DMS153 treated with DMSO at 0.1 percent for 48 hours (cell line): Measurements from ENCODE around the gene PPP1R18.

Source experiments
- DNase-seq: peaks from one replicate; lab custom pipeline; 2025; ENCODE audit not compliant: unreplicated experiment; lab: John Stamatoyannopoulos, UW

The PPP1R18 gene

GRCh38 chr6:30689985-30690384, 3.5 kb upstream of the PPP1R18 start:
- DNase-seq: peak; percentile 2

DNA sequence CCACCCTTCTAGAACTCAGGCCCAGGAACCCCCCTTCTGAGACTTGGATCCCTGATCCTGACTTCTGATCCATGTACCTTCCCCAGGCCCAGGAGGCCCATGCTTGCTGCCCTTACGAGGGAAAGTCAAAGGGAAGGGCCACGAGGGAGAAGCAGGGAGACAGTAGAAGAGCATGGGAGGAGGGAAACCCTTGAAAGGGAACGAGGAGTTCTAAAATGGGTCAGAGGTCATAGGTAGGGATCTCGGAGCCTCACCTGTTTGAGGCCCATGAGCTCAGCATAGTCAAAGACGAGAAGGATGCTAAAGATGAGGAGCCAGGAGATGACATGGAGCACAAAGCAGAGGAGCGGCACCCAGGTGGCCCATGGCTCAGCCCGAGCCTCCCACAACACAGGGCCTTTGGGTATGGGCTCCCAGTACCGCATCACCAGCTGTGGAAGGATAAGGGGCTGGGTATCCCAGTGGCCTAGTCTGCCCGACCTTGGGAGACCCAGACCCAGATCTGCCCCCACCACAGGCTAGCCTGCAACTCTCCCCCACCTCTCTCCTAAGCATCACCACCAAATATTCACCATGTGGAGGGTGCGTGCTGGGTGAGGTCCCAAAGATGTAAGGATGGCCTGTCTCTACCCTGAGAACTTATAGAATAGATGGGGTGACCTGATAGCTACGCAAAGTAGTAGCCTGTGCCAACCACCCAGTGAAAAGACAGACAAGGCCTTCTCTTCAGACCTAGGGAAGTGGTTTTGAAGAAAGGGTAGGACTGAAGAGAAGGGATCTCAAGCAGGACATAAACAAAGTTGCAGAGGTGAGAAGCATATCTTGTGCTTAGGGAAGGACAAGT, 2.8 kb upstream of the PPP1R18 start:
- no peak for DNase-seq

- no peak for DNase-seq
These were observed 2.1 kb upstream of the PPP1R18 start for GRCh38 chr6:30688569-30688968.

DNA sequence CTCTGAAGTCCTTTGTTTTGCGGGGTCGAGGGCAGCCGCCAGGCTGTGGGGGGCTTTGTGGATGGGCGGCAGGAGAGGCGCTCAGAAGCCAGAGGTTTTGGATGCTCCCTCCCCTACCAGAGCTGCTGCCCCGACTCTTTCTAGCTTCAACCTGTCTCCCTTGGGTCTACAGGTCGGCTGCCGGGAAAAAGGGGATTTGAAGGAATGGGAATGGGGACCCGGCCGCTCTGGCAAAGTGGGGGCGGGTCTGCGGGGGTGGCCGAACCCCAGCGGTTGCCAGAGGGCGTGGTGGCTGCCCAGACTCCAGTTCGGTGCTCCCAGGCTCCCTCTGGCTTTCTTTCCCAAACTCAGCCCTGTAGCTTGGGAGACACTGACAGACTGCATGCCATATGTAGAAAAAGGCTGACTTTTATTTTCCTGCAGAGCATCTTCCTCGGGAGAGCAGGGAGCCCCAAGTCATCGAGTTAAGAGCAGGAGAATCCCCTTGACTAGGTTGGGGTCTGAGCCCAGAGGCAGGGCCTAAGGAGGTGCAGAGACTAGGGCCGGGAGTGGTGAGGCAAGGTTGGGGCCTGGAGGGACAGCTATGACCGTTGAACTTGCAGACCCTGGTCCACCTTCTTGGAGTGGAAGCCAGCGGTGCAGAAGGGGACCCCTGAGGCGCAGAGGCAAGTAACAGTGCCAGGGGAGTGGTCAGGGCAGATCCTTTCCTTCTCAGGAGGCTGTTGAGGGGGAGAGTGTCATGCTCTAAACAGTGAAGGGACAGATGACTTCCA, 1.4 kb upstream of the PPP1R18 start:
- no peak for DNase-seq

DNA sequence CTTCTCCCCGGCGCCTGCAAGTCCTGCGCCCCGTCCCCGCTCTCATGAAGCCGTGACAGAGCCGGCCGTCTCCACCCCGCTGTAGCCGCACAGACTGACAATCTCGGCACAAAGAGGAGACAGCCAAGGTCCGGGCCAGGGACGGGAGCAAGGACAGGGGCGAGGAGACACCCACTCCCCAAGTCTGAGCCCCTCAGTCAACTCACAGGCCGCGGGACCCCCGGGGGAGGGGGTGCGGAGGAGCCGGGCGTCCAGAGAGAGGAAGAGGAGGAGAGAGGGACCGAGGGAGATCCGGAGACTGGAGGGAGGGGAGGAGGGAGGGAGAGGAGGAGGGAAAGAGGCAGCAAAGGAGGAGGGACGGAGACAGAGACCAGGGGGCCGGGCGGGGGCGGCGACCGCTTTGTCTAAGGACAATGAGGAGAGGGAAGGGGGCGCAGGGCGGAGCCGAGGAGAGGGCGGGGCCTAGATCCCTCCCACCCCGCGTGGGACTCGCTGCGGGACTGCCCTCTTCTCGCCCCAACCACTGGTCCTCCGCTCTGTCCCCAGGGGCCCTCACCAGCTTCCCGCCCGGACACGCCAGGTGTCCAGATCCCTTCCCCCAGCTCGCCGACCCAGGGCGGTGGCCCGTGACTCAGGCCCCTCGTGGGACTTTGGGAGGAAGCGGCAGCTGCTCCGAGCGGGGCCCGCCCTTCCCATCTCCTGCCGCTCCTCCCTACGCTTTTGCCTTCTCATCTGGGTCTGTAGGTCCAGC, 638 bp upstream of the PPP1R18 start:
- DNase-seq: peak; percentile 88

GRCh38 chr6:30685157-30686008, 1.1 kb downstream of the PPP1R18 start:
- no peak for DNase-seq

DNA sequence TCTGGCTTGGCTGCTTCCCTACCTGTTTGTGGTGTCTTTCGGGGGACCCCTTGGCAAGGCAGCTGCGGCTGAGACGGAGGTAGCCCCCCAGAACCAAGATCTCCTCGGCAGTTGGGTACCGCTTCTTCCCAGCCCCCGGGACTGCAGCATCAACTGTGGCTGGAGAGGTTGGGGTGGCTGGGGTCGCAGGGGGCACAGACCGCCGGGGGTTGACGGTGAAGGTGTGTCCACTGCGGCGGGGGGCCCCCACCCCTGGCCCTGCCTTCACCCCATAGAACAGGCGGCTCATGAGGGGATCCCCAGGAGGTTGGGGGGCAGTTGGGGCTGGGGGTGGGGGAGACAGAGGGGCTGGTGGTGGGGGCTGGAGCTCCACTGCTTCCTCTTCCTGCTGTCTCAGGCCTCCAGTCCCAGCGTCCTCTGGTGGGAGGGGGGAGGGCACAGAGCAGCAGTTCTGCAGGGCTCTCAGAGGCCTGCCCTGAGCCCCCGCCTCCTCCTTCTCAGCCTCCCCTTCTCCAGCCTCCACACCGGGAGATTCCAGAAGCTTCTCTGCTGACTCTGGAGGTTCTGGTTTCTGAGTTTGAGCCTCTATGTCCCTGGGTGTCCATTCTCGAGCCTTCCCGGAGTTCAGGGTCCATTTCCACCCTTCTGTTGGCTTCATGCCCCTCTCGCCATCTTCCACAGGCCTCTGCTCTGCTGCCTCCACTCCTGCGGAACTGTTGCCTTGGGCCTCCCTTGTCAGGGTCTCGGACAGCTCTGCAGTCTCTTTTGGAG, 1.9 kb downstream of the PPP1R18 start:
- no peak for DNase-seq

GRCh38 chr6:30683980-30684338, 2.5 kb downstream of the PPP1R18 start:
- no peak for DNase-seq

- no peak for DNase-seq
These were observed 3.1 kb downstream of the PPP1R18 start for GRCh38 chr6:30683183-30683979.

DNA sequence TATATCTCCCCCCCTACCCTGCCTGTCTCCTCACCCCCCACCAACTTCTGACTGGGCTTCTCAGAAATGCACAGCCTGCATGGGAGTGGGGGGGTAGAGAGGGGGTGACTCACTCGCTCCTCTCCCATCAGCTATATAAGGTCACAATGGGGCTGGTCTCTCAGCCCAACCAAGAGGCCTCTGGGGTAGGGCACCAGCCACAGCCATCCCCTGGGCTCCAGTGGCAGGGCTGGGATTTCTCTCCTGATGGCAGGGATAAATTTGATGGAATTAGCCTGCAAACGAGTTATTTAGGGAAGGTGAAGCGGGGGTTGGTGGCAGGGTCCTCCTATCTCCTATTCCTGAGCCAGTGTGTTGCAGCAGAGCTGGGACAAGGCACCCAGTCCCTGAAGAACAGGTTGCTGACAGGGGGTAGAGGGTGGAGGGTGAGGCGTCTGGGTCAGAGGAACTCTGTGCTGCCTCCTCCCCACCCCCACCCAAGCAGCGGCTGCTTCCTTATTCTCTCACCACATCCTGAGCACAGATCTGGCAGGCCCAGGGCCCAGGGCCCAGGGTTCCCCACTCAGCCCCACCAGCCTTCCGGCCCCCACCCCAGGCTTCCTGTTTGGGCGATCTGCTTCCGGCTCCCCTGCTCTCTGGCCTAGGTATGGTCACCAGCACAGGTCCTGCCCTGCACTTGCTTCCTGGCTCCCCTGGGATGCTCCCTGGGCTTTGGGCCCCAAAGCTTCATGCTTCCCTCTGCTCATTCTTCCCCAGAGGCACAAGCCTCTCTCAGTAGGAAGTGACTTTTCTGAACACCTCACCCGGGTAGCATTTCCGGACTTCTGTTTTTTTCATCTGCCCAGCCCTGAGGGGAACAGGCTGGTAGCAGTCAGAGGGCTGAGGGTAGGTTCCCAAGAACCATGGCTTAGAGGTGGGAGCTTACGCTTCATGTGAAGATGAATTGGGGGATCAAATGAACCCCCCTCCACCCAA, 4.0 kb downstream of the PPP1R18 start:
- DNase-seq: no peak

DNA sequence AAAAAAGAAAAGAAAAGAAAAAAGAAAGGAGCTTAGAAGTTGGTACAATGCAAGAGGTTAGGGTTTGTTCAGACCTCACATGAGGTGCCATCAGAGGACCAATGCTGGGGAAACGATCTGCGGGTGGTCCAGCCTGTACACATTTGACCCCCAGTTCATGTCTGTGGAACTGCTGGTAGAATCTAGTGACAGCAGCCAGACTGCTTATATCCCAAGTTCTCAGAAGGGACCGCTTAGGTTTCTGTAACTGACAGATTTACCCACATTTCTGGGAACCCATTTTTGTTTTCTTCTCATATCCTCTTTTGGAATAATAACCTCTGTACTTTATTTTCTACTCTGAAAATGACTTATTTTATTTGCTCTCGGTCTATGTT, 4.7 kb downstream of the PPP1R18 start:
- no peak for DNase-seq

GRCh38 chr6:30679765-30680535, 6.5 kb downstream of the PPP1R18 start:
- DNase-seq: no peak

DNA sequence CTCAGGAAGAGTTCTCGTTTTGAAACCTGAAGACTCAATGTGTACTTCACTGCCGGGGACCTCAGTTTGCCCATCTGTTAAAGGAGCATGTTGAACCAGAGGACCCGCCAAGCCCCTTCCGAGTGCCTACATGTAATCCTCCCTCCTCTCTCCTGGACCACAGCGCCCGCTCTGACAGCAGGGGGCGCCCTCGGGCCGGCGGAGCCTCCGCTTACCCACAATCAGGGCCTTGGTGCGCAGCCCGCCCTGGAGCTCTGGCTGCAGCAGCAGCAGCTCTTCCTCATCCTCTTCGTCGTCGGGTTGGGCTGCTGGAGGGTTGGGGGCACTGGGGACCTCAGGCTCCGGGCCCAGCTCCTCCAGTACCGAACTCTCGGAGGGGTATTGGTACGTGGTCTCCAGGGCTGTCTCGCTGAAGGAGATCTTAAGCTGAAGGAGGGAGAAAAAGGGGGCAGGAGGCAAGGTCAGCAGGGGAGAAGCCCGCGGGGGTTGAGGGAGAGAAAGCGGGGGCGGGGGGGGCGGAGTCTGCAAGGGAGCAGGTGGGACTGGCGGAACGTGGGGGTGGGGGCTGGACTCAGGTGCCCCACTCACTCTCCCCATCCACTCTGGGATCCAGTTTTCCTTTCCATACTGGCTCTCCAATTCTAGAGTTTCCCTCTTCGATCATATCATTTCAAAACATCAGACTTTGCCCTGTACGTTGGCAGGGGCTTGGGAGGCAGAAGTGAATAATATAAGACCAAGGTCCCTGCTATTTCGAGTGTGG, 7.3 kb downstream of the PPP1R18 start:
- peak; percentile 59 for DNase-seq

DNA sequence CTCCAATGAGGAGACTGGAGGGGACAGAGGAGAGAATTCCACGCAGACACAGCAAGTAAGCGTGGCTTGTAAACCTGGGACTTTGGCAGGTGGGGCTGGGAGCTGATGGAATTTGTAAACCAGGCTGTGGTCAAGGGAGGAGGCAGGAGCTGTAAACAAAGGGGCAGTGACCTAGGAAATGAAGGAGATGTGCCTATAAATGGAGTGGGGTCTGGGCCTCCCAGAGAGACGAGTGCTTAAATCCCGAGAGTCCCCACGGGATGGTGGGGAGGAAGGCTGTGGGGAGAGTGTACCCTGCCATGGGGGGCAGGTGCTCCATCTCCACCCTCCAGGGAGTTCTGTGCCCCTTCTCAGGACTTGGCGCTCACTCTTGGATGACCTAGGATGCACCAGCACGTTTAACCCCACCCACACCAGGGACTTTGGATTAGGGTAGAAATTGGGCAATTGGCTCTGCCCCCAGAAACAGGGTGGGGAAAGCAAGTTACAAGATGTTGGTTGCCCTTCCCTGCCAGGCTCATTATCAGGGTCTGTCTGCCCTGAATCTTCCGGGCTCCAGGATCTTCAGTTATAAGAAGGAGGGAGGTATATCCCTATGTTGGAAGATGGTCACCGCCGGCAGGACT, 9.7 kb downstream of the PPP1R18 start:
- DNase-seq: no peak

- DNase-seq: peak; percentile 96
These were observed 13.8 kb downstream of the PPP1R18 start, which contains the start of gene DHX16 for GRCh38 chr6:30672445-30673253. TSS of gene DHX16 (minus strand) at chr6:30673006. CDS start at chr6:30672841, 165 bp downstream.
